ENCODE measurements around the gene COQ9.
"Not testable (repeated sequence)": the region's sequence is repeated elsewhere in the genome, so short reads cannot be mapped to it uniquely, and the experiment has no call there.

COQ9 gene

GRCh38 chr16:57485916-57486857 lies 38.9 kb downstream of the COQ9 start, which contains the start of gene DOK4:
Gene DOK4 (minus strand): TSS chr16:57486493. CDS start chr16:57479507, 6,986 bp downstream.
- DNase-seq: peak; percentile 71

GRCh38 chr16:57486858-57487834 lies 39.9 kb downstream of the COQ9 start:
- DNase-seq: no peak

GRCh38 chr16:57489229-57489628 lies 42.0 kb downstream of the COQ9 start:
- no peak for DNase-seq

- DNase-seq: no peak
Observed at GRCh38 chr16:57493767-57494166, 46.5 kb downstream of the COQ9 start.

- no peak for DNase-seq
Observed at GRCh38 chr16:57497121-57497520, 49.8 kb downstream of the COQ9 start.

- no peak for DNase-seq
Observed at GRCh38 chr16:57498031-57498430, 50.8 kb downstream of the COQ9 start.

GRCh38 chr16:57499941-57500340 lies 52.7 kb downstream of the COQ9 start:
- not testable (repeated sequence) for DNase-seq

- no peak for DNase-seq
Observed at GRCh38 chr16:57500578-57501111, 53.4 kb downstream of the COQ9 start.

- no peak for DNase-seq
Observed at GRCh38 chr16:57501492-57501891, 54.2 kb downstream of the COQ9 start.

- DNase-seq: no peak
Observed at GRCh38 chr16:57502048-57502775, 54.9 kb downstream of the COQ9 start.

GRCh38 chr16:57503366-57503765 lies 56.1 kb downstream of the COQ9 start:
- no peak for DNase-seq

- DNase-seq: no peak
Observed at GRCh38 chr16:57504001-57504400, 56.7 kb downstream of the COQ9 start.

GRCh38 chr16:57504491-57504890 lies 57.2 kb downstream of the COQ9 start:
- no peak for DNase-seq

- no peak for DNase-seq
Observed at GRCh38 chr16:57505169-57505568, 57.9 kb downstream of the COQ9 start.

GRCh38 chr16:57507136-57508034 lies 60.1 kb downstream of the COQ9 start:
- no peak for DNase-seq

- no peak for DNase-seq
Observed at GRCh38 chr16:57508035-57508425, 60.8 kb downstream of the COQ9 start.

GRCh38 chr16:57509231-57509923 lies 62.1 kb downstream of the COQ9 start:
- DNase-seq: no peak

GRCh38 chr16:57510016-57510871 lies 63.0 kb downstream of the COQ9 start:
- no peak for DNase-seq

All from hematopoietic multipotent progenitor cell treated with erythropoietin and hydrocortisone succinate and interleukin-3 and kit ligand, for 8 days (in vitro differentiated cells).